Activated CD8-positive, alpha-beta memory T cell treated with anti-CD3 and anti-CD28 coated beads, Interleukin-2, amount 50 U/mL, for 48 hours (primary cell): ENCODE results near the gene ZNF91.
A peak's percentile ranks its signal among the peaks of the same experiment; 100 is the strongest.
"Not testable (repeated sequence)": the region's sequence is repeated elsewhere in the genome, so short reads cannot be mapped to it uniquely, and the experiment has no call there.

Experiments used
- DNase-seq: peaks from one replicate; pipeline ENCODE4 v3.0.0-alpha.2; 2020

Gene ZNF91

GRCh38 chr19:23394511-23394910, 760 bp downstream of the ZNF91 start:
- DNase-seq, result peak; percentile 67

GRCh38 chr19:23393121-23393520, 2.1 kb downstream of the ZNF91 start:
- no peak for DNase-seq

DNA sequence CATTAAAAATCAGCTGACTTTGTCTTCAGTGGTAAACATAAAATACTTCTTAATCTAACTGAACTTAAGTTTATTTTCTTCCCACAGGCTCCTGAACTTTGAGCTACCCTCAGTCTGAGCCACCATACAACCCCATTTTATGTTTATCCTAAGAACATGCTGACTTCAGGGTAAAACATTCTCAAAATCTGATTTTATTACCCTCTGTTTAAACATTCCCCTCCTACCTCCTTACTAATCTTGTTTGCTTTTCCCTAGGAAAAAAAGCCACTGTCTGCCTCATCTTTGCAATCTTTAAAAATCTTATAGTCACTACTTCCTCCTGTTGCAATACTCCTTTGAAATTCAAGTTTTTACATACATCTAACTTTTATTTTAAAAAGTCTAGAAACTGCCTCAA, 4.0 kb downstream of the ZNF91 start:
- DNase-seq, result no peak

- no peak for DNase-seq
These were observed 9.9 kb downstream of the ZNF91 start for GRCh38 chr19:23385404-23385803.

GRCh38 chr19:23384858-23385257, 10.4 kb downstream of the ZNF91 start:
- no peak for DNase-seq

DNA sequence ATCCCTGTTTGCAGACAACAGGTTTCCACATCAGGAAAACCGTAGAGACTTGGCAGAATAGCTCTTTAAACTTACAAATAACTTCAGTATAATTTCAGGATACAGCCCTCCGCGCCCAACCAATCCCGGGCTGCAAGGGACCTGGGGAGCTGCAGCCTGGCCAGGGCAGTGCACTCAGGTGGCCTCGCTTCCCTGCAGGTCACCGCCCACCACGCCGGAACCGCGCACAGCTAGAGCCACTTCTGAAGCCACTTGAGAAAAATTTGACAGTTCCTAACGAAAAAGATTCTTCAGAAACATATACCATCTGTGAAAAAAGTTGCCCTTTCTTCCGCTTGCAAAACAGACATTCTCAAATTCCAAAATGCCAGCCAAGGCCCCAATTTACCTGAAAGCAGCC, 11.1 kb downstream of the ZNF91 start:
- no peak for DNase-seq

DNA sequence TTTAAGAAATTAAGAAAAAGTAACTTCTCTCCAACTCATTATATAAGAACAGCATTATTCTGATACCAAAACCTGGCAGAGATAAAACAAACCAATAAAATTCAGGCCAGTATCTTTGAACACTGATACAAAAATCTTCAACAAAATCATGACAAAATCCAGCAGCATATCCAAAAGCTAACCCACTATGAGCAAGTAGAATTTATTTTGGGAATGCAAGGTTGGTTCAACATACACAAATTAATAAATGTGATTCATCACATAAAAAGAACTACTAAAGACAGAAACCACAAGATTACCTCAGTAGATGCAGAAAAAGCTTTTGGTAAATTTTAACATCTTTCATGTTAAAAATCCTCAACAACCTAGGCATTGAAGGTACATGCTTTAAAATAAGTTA, 12.3 kb downstream of the ZNF91 start:
- DNase-seq, result no peak

- DNase-seq, result no peak
These were observed 14.2 kb downstream of the ZNF91 start for GRCh38 chr19:23381114-23381513.

DNA sequence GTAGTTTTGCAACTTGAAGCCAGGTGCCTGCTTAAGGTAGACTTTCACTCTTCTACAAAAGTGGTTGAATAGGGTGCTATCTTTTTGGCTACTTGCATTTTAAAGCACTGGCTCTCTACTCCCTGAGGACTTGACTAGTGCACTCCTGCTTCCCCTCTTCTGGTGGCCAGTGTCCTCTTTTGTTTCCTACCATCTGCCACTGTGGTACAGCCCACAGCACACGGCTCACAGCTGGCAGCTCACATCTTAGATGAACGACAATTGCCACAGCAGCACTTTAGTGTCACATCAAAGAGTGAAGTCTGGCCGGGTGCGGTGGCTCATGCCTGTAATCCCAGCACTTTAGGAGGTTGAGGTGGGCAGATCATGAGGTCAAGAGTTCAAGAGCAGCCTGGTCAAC, 15.6 kb downstream of the ZNF91 start:
- not testable (repeated sequence) for DNase-seq

GRCh38 chr19:23378948-23379347, 16.3 kb downstream of the ZNF91 start:
- DNase-seq, result no peak

- DNase-seq, result no peak
These were observed 18.0 kb downstream of the ZNF91 start for GRCh38 chr19:23377276-23377675.

- DNase-seq, result no peak
These were observed 28.8 kb downstream of the ZNF91 start for GRCh38 chr19:23366437-23366836.

GRCh38 chr19:23366031-23366430, 29.2 kb downstream of the ZNF91 start:
- not testable (repeated sequence) for DNase-seq

GRCh38 chr19:23365222-23365621, 30.0 kb downstream of the ZNF91 start:
- DNase-seq, result no peak

DNA sequence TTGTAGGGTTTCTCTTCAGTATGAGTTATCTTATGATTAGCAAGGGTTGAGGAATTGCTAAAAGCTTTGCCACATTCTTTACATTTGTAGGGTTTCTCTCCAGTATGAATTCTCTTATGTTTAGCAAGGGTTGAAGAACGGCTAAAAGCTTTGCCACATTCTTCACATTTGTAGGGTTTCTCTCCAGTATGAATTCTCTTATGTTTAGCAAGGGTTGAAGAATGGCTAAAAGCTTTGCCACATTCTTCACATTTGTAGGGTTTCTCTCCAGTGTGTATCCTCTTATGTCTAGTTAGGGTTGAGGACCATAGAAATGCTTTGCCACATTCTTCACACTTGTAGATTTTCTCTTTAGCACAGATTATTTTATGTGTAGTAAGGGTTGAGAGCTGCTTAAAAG, 33.4 kb downstream of the ZNF91 start:
- not testable (repeated sequence) for DNase-seq

DNA sequence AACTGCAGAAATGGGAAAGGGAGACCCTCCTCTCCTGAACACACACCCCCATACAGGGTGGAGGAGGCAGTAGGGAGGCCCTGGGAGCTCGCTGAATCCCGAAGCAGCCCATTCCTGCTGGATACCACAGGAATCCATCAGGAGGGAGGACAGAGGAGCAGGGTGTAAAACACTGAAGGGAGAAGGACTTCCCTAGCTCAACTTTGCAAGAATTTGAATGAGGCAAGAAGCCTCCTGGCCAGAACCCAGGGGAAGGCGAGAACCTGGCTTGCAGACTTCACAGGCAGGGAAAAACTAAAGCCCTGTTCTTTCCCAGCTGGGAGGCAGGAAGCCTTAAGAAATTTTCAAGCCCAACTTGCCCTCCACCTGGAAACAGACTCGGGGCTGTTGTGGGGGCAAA, 43.5 kb downstream of the ZNF91 start:
- no peak for DNase-seq

DNA sequence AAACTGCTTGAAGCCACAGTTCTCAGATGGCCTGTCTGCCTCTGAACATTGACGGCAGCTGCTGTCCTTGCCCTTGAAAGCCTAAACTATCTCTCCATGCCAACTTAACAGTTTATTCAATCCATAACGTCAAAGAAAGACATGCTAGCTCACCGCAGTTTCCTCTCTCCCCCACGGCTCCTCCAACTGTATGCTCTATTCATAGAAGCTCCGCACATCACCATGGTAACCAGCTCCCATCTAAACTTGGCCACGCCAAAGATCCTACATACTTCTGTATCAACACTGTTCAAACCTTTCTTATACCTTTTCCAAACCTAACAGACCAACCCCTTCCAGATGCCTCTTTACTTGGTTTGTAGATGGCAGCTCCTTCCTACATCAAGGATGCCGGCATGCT, 48.6 kb downstream of the ZNF91 start:
- no peak for DNase-seq

GRCh38 chr19:23345838-23346237, 49.4 kb downstream of the ZNF91 start:
- DNase-seq, result no peak

DNA sequence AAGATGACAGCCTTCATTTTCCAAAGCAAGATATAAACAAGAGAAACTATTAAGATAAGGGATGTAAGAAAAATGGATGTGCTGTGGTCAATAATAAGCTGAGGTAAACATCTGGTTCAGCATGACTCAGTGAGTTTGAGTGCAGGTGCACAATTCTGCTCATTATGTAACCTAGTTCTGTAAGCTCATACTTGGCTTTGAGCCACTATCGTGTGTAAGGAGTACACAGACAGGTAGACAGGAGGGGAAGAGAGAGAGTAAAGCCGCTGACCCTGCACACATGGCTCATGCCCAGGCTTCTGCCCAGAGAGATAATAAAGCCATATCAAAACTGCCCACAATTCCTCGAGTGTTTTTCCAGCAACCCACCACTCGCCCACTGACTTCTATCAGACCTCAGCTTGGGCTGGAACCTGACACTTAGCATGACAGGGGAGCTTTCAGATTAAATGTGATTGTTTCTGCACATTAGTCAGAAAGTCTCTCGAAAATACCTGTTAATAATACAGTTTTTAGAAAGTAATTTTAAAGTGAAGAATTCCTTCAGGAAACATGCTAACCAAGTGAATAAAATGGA, 51.7 kb downstream of the ZNF91 start:
- DNase-seq, result no peak

- DNase-seq, result no peak
These were observed 67.1 kb downstream of the ZNF91 start for GRCh38 chr19:23328211-23328610.

DNA sequence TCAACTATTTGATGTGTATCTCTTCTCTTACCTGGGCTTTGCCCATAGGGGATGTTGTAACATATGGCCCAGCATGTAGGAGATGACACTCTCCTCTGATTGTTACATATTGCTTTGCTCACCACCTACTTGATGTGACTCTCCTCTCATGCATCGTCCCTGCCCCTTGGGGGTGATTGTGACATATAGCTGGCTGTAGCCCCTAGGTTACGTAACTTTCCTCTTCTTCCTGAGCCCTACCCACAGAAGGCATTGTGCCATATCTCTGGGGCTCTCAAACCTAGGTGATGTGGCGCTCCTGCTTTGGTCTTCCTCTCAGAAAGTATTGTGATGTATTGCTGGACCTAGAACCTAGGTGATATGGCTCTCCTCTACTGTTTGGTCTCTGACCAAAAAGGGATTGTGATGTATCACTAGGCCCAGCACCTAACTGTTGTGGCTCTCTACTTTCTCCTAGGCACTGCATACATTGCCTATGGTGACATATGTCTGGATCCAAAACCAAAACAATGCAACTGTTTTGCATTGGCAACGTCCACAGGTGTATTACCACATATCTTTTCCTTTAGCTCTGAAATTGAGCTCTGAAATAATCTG, 73.2 kb downstream of the ZNF91 start:
- DNase-seq, result no peak

- not testable (repeated sequence) for DNase-seq
These were observed 73.9 kb downstream of the ZNF91 start for GRCh38 chr19:23321403-23321802.

- not testable (repeated sequence) for DNase-seq
These were observed 75.7 kb downstream of the ZNF91 start for GRCh38 chr19:23319571-23319970.

GRCh38 chr19:23318941-23319340, 76.3 kb downstream of the ZNF91 start:
- not testable (repeated sequence) for DNase-seq

DNA sequence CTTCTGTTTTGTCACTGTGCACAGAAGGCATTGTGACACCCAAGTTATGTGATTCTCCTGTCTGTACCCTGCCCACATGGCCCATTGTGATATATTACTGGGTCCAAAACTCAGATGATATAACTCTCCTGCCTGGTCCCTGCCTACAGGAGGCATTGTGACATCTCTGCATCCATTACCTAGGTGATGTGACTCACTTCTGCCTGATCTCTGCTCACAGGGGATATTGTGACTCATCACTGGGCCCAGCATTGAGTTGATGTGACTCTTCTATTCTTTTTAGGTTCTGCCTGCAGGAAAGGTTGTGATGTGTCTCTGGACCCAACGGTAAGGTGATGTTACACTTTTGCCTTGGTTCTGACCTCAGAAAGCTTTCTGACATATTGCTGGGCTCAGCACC, 77.1 kb downstream of the ZNF91 start:
- DNase-seq, result no peak
